SIG-M5 treated with dmso at 0.1 percent for 504 hours (cell line): ENCODE measurements around the gene VAT1L.

ENCODE experiments used
- DNase-seq: peaks from one replicate; lab custom pipeline; 2025; ENCODE audit not compliant: unreplicated experiment; lab: John Stamatoyannopoulos, UW

Gene VAT1L

GRCh38 chr16:77788181-77789084 is at the start of gene VAT1L:
TSS of gene VAT1L (plus strand) at chr16:77788564. CDS start at chr16:77788683, 119 bp downstream.
- DNase-seq = peak; percentile 7

- DNase-seq = no peak
Observed at GRCh38 chr16:77738706-77739558, 49.4 kb upstream of the VAT1L start.

- no peak for DNase-seq
Observed at GRCh38 chr16:77739559-77739892, 48.8 kb upstream of the VAT1L start.

GRCh38 chr16:77744141-77744540 is 44.2 kb upstream of the VAT1L start:
- DNase-seq = no peak

GRCh38 chr16:77745972-77746371 is 42.4 kb upstream of the VAT1L start:
- no peak for DNase-seq

GRCh38 chr16:77748421-77749005 is 39.9 kb upstream of the VAT1L start:
- no peak for DNase-seq

GRCh38 chr16:77749415-77749814 is 38.9 kb upstream of the VAT1L start:
- no peak for DNase-seq

- DNase-seq = no peak
Observed at GRCh38 chr16:77758046-77758445, 30.3 kb upstream of the VAT1L start.

GRCh38 chr16:77758508-77758907 is 29.9 kb upstream of the VAT1L start:
- no peak for DNase-seq

GRCh38 chr16:77759201-77759600 is 29.2 kb upstream of the VAT1L start:
- no peak for DNase-seq

GRCh38 chr16:77759821-77760220 is 28.5 kb upstream of the VAT1L start:
- DNase-seq = no peak

- no peak for DNase-seq
Observed at GRCh38 chr16:77760800-77761199, 27.6 kb upstream of the VAT1L start.

GRCh38 chr16:77761204-77761603 is 27.2 kb upstream of the VAT1L start:
- no peak for DNase-seq

- DNase-seq = no peak
Observed at GRCh38 chr16:77762262-77762661, 26.1 kb upstream of the VAT1L start.

- DNase-seq = no peak
Observed at GRCh38 chr16:77763994-77764393, 24.4 kb upstream of the VAT1L start.

GRCh38 chr16:77767211-77767610 is 21.2 kb upstream of the VAT1L start:
- DNase-seq = no peak

- DNase-seq = no peak
Observed at GRCh38 chr16:77767826-77768225, 20.5 kb upstream of the VAT1L start.

- no peak for DNase-seq
Observed at GRCh38 chr16:77775911-77776909, 12.2 kb upstream of the VAT1L start.

GRCh38 chr16:77777745-77778144 is 10.6 kb upstream of the VAT1L start:
- DNase-seq = no peak

- DNase-seq = no peak
Observed at GRCh38 chr16:77780378-77780837, 8.0 kb upstream of the VAT1L start.
